ENCODE measurements around the gene HEATR5B. TPM values are rescaled to one million over a fixed set of nuclear protein-coding genes. Genes with fewer than 3 reads are reported as not detected.

HEATR5B gene
- total and polyA plus RNA-seq, 2 of the 4 experiments (the other 2 are of a cell fraction), result 8.3 to 17.9 TPM

GRCh38 chr2:37119157-37119556 is 35.0 kb upstream of the HEATR5B start:
- Histone ChIP-seq H2AFZ (replicated peaks; ENCODE audit: low read length, poor library complexity) (no peak overlapping the region), H3K14ac (replicated peaks; ENCODE audit: low read depth, low read length) (no peak overlapping the region), H4K8ac (ENCODE audit: low read depth in 2 of 2, low read length in 2 of 2) (no peak overlapping the region), H3K18ac (ENCODE audit: low read depth, low read length) (no peak overlapping the region), H3K27me3 (ENCODE audit: control insufficient read depth, insufficient read depth, low read length) (no peaks in the 10 kb centered on the region), H2AK5ac (ENCODE audit: low read depth, low read length) (no peak overlapping the region), H2BK120ac (ENCODE audit: low read depth, low read length) (no peak overlapping the region), H3K4ac (ENCODE audit: low read depth, low read length) (no peak overlapping the region), H3K23ac (ENCODE audit: low read depth, low read length) (no peak overlapping the region), H3K4me3 (ENCODE audit: insufficient read depth, low read depth, low read length) (no peak overlapping the region), H3K79me1 (ENCODE audit: low read depth in 1 of 2, low read length in 2 of 2) (peaks cover 4 to 5% of the 10 kb centered on the region in 2 experiments; a peak in 3 of 4 replicates), H2AK9ac (replicated peaks; ENCODE audit: low read depth, low read length, poor library complexity) (no peak overlapping the region), H3K9me1 (ENCODE audit: insufficient read depth, low read length) (peaks cover 2% of the 10 kb centered on the region; the same call in 1 of the 2 replicates), H4K20me1 (ENCODE audit: insufficient read depth, low read length) (no peaks in the 10 kb centered on the region), H3K4me2 (ENCODE audit: low read depth, low read length) (no peak overlapping the region), H2BK5ac (ENCODE audit: low read depth, low read length, poor library complexity, severe bottlenecking) (no peak overlapping the region), H3K36me3 (ENCODE audit: control insufficient read depth, insufficient read depth, low read length) (peaks cover 39% of the 10 kb centered on the region), H2BK15ac (ENCODE audit: low read depth, low read length) (no peak overlapping the region), H3K9me3 (ENCODE audit: control insufficient read depth, insufficient read depth, low read length) (no peaks in the 10 kb centered on the region), H3K4me1 (ENCODE audit: control insufficient read depth, insufficient read depth, low read length) (no peaks in the 10 kb centered on the region), H4K5ac (ENCODE audit: low read depth, low read length) (no peak overlapping the region), H3K9ac (ENCODE audit: low read depth, low read length) (no peak overlapping the region), H2BK20ac (ENCODE audit: low read depth, low read length) (no peak overlapping the region), H3K56ac (ENCODE audit: extremely low read depth, insufficient read depth, low read length) (no peak overlapping the region), H3K27ac (ENCODE audit: insufficient read depth, low read length) (no peak overlapping the region), H4K91ac (ENCODE audit: insufficient read depth, low read depth, low read length) (no peak overlapping the region)
- no peak for DNase-seq
- CTCF ChIA-PET, result no interaction called here
- ATAC-seq (ENCODE audit: low read depth), result no peak
- no CpG with 5 or more reads among the region's 5 CpGs for WGBS, 2 experiments (ENCODE audit: extremely low coverage in 2 of 2, insufficient read length in 1 of 2)
- TF ChIP-seq NFE2L2 (IDR thresholded peaks at IDR 0.05; ENCODE audit: low read depth, low read length) (peak; percentile 58; the same call in 1 of the 2 replicates), ELK1 (IDR thresholded peaks at IDR 0.05; ENCODE audit: borderline replicate concordance, low read depth, low read length) (no peak)
- TF ChIP-seq, protein P1, sequence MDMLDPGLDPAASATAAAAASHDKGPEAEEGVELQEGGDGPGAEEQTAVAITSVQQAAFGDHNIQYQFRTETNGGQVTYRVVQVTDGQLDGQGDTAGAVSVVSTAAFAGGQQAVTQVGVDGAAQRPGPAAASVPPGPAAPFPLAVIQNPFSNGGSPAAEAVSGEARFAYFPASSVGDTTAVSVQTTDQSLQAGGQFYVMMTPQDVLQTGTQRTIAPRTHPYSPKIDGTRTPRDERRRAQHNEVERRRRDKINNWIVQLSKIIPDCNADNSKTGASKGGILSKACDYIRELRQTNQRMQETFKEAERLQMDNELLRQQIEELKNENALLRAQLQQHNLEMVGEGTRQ (IDR thresholded peaks at IDR 0.05; ENCODE audit: low read depth, low read length), result no peak
- in situ Hi-C loops (cut with MboI; ENCODE audit: low sequenced_read_pairs) (no loop called here), intact Hi-C loops (cut with micrococcal nuclease) (no loop called here), dilution Hi-C loops (cut with HindIII; ENCODE audit: low sequenced_read_pairs, unreplicated experiment) (no loop called here)
- no TSS peak for BruUV-seq (replicated peaks)
- POLR2A ChIA-PET (ENCODE audit: unreplicated experiment), result no interaction called here
